ENCODE measurements around the gene DLGAP3.

DLGAP3 gene

DNA sequence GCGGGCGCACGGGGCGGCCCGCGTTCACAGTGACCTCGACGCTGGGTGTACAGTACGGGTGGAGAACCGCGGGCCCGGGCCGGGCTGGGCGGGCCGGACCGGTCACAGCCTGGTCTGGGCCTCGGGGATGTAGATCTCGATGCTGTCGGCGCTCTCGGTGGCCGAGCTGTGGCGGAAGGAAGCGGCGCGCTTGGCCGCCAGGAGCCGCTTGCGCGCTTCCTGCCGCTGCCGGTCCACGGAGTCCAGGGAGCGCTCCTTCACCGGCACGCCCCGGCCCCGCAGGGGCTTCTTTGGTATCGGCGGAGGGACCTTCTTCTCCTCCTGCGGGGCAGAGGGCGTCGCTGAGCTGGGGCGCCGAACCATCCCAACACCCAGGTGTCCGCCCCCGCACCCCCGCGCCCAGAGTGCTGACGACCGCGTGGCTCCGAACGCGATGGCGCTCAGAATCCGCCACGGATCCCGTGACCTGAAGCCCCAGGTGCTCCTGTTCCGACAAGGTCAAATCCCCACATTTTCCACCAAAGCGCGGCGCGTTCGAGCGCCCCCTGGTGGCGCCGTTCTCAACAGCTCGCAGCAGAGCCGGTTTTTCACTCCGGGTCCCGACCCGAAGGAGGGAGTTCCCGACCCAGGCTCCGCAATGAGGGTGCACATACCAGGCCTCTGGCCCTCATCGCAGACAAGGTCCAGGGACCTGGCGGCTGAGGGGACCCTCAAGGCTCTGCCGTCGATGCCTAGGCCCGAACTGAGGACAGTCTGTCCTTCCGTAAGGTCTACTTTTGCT, 63.3 kb downstream of the DLGAP3 start:
- H3K4me3 ChIP-seq (ENCODE audit: low read depth, low read length) = peak overlapping the region; percentile 60
- DNase-seq (ENCODE audit: low read depth) = peak; percentile 33
- in situ Hi-C loops (cut with HindIII; ENCODE audit: low sequenced_read_pairs) = no loop called here
- peak; percentile 93 for TF ChIP-seq CTCF (IDR thresholded peaks at IDR 0.05; ENCODE audit: low read depth, low read length, missing control alignments)

DNA sequence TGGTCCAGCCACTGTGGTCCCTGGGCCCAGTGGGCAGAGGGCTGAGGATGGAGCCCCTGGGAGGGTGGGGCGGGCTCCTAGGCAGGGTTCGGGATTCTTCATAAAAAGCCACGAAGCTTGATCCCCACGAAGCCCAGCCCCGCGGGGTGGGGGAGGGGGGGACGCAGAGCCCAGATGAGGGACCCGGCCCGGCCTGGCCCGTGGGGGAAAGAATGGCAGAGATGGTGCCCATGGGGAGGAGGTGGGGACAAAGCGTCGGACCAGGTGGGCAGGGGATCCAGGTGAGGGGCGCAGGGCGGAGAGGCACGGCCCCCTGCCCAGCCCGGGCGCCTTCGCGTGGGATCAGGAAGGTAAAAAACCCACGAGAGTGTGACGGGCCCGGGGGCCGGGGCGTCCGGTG, 63.9 kb downstream of the DLGAP3 start:
- DNase-seq (ENCODE audit: low read depth) = no peak
- no peak for TF ChIP-seq CTCF (IDR thresholded peaks at IDR 0.05; ENCODE audit: low read depth, low read length, missing control alignments)
- H3K4me3 ChIP-seq (ENCODE audit: low read depth, low read length) = peak overlapping the region; percentile 60
- in situ Hi-C loops (cut with HindIII; ENCODE audit: low sequenced_read_pairs) = no loop called here

DNA sequence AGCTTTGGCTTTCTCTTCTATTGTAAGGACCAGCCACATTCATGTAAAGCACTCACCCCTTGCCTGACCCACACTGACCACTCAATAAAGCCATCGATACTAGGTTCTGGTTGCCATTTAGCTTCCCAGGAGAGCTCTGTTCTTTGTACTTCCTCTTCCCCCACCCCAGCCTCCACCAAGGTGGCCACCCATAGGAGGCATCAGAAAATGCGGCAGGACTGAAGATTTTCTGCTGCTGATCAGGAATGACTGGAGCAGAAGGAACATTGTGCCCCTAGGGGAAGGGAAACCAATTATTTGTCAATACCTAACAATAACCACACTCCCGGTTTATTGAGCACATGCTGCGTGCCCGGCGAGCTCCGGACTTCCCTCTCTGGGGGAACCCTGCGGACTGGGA, 64.7 kb downstream of the DLGAP3 start:
- DNase-seq (ENCODE audit: low read depth) = no peak
- in situ Hi-C loops (cut with HindIII; ENCODE audit: low sequenced_read_pairs) = no loop called here
- H3K4me3 ChIP-seq (ENCODE audit: low read depth, low read length) = no peak overlapping the region
- TF ChIP-seq CTCF (IDR thresholded peaks at IDR 0.05; ENCODE audit: low read depth, low read length, missing control alignments) = no peak

DNA sequence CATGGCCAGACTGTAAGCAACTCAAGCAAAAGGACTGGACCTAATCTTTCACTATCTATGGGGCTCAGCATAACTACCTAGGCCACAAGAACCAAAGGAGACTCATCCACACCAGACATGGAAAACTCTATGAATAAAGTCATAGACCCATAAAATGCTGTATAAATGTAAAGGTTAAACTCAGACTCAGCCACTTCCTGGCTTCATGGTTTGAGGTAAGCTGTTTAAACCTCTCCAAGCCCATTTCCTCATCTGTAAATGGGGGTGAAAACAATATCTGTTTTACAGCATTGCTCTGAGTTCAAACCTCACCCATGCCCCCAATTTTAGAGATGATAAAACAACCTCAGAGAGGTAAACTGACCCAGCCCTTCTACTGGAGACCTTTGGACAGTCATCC, 65.9 kb downstream of the DLGAP3 start:
- DNase-seq (ENCODE audit: low read depth) = no peak
- in situ Hi-C loops (cut with HindIII; ENCODE audit: low sequenced_read_pairs) = no loop called here
- H3K4me3 ChIP-seq (ENCODE audit: low read depth, low read length) = no peak overlapping the region
- TF ChIP-seq CTCF (IDR thresholded peaks at IDR 0.05; ENCODE audit: low read depth, low read length, missing control alignments) = no peak

DNA sequence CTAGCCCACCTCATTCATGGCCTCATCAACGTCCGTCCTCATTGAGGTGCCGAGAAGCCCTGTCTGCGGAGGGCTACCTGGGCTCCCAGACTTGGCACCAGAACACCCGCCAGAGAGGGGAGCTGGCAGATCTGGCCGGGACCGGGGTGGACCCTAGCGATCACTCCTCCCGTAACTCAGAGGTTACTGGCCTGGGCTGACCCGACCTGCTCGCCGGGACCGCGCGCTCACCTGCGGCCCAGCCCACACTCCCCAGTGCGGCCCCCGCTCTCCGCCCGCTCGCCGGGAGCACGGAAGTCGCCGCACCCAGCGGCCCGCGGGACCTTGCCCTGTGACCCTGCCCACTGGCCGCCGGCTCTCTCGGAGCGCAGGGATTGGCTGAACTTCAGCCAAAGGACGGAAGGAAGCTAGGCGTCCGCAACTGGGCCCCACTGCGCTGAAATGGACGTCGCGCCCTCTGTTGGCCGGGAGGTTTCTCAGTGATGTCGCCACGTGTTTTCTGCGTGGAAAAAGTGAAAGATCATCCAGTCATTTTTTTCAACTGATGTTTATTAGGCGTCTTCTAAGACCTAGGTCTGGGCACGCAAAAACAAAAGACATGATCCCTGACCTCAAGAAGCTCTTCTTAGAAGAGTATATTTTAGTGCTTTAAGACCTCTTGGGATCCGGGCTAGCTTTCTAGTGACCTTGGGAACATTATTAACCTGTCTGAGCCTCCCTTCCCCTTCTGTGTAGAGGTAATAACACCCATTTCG, 69.8 kb downstream of the DLGAP3 start, which contains the start of gene SMIM12:
SMIM12 (minus strand) TSS at position 304 of the 755 bp plus-strand sequence. CDS start 3,772 bp downstream, outside the sequence.
- DNase-seq (ENCODE audit: low read depth) = peak; percentile 76
- in situ Hi-C loops (cut with HindIII; ENCODE audit: low sequenced_read_pairs) = no loop called here
- peak; percentile 86 for TF ChIP-seq CTCF (IDR thresholded peaks at IDR 0.05; ENCODE audit: low read depth, low read length, missing control alignments)
- H3K4me3 ChIP-seq (ENCODE audit: low read depth, low read length) = peak within 1 kb of the TSS; percentile 97

GRCh38 chr1:34858901-34859445, 70.5 kb downstream of the DLGAP3 start:
- H3K4me3 ChIP-seq (ENCODE audit: low read depth, low read length) = peak overlapping the region; percentile 97
- in situ Hi-C loops (cut with HindIII; ENCODE audit: low sequenced_read_pairs) = no loop called here
- no peak for TF ChIP-seq CTCF (IDR thresholded peaks at IDR 0.05; ENCODE audit: low read depth, low read length, missing control alignments)
- DNase-seq (ENCODE audit: low read depth) = no peak

All from astrocyte of the cerebellum (primary cell).